SK-N-SH (cell line): ENCODE results near the gene SNX15. TPM values are rescaled to one million over a fixed set of nuclear protein-coding genes. Genes with fewer than 3 reads are reported as not detected.

Source experiments
- CTCF ChIA-PET: fragments of 300-600, 350-600 bp; formaldehyde crosslinking; extraction: SDS; loops from one replicate; lab custom pipeline; 2021; lab: Yijun Ruan, JAX
- POLR2A ChIA-PET: fragments of 350-600 bp; sonication (Branson Sonifier 250); formaldehyde crosslinking; extraction: SDS; loops from one replicate; lab custom pipeline; 2020; ENCODE audit warnings: antibody characterized with exemption, inconsistent platforms; lab: Yijun Ruan, JAX
- DNase-seq: peaks from one replicate; pipeline ENCODE4 v3.0.0; 2012
- H2AFZ ChIP-seq: fragments of 200-600 bp; sonication (generic); 2 replicates; pipeline ENCODE4 v1.8.1; 2016; ENCODE audit warnings: antibody characterized with exemption, mild to moderate bottlenecking, low read depth
- H3F3A ChIP-seq: fragments of 200-600 bp; sonication (generic); replicated peaks from 2 replicates; pipeline ENCODE3; 2016; ENCODE audit warnings: antibody characterized with exemption, mild to moderate bottlenecking; ENCODE audit not compliant: insufficient read depth
- H3K27ac ChIP-seq, 2 experiments: fragments of 200-500 bp in 1 of 2; fragments of 200-600 bp in 1 of 2; sonication (Bioruptor generic) in 1 of 2; sonication (generic), shearing (Covaris generic) in 1 of 2; 2 replicates each; pipeline versions ENCODE4 v1.5.1 to v1.6.1; 2014 to 2016; ENCODE audit warnings: low read depth in 2 of 2, inconsistent platforms in 1 of 2, low read length in 1 of 2, mild to moderate bottlenecking in 1 of 2, mixed read lengths in 1 of 2
- H3K27me3 ChIP-seq: fragments of 200-600 bp; sonication (generic), shearing (Covaris generic); 2 replicates; pipeline ENCODE4 v1.6.1; 2016; ENCODE audit warnings: mixed run types; ENCODE audit not compliant: insufficient read depth
- H3K36me3 ChIP-seq, 2 experiments: fragments of 200-500 bp in 1 of 2; fragments of 200-600 bp in 1 of 2; sonication (Bioruptor generic) in 1 of 2; sonication (generic) in 1 of 2; replicated peaks in 1 of 2; 2 replicates each; pipeline versions ENCODE3 to v1.5.1; 2014 to 2016; ENCODE audit warnings: low read length in 1 of 2, mild to moderate bottlenecking in 1 of 2; ENCODE audit not compliant: insufficient read depth in 2 of 2, control insufficient read depth in 1 of 2
- H3K4me1 ChIP-seq, 2 experiments: fragments of 200-500 bp in 1 of 2; fragments of 200-600 bp in 1 of 2; sonication (Bioruptor generic) in 1 of 2; sonication (generic), shearing (Covaris generic) in 1 of 2; 2 replicates each; pipeline versions ENCODE4 v1.5.1 to v1.6.1; 2014 to 2016; ENCODE audit warnings: low read depth in 1 of 2, low read length in 1 of 2, mixed run types in 1 of 2; ENCODE audit not compliant: insufficient read depth in 2 of 2, control insufficient read depth in 1 of 2
- H3K4me2 ChIP-seq: fragments of 200-600 bp; sonication (generic), shearing (Covaris generic); 2 replicates; pipeline ENCODE4 v1.6.1; 2017; ENCODE audit warnings: mixed run types
- H3K4me3 ChIP-seq, 2 experiments: fragments of 200-500 bp in 1 of 2; fragments of 200-600 bp in 1 of 2; sonication (Bioruptor generic) in 1 of 2; sonication (generic), shearing (Covaris generic) in 1 of 2; 2 replicates each; pipeline versions ENCODE4 v1.5.1 to v1.8.1; 2014 to 2016; ENCODE audit warnings: low read depth in 2 of 2, inconsistent platforms in 1 of 2, low read length in 1 of 2, mild to moderate bottlenecking in 1 of 2, mixed read lengths in 1 of 2, moderate library complexity in 1 of 2
- H3K79me2 ChIP-seq: fragments of 200-600 bp; sonication (generic); 2 replicates; pipeline ENCODE4 v1.8.1; 2017; ENCODE audit warnings: mild to moderate bottlenecking; ENCODE audit not compliant: insufficient read depth
- H3K9ac ChIP-seq: fragments of 200-600 bp; sonication (generic); 2 replicates; pipeline ENCODE4 v1.6.1; 2017; ENCODE audit warnings: mixed run types
- H3K9me2 ChIP-seq: fragments of 200-600 bp; sonication (generic); 2 replicates; pipeline ENCODE4 v1.6.1; 2017; ENCODE audit warnings: mixed run types
- H3K9me3 ChIP-seq: fragments of 200-600 bp; sonication (generic); 2 replicates; pipeline ENCODE4 v1.6.1; 2017; ENCODE audit warnings: mixed run types, mild to moderate bottlenecking, moderate library complexity
- H4K20me1 ChIP-seq: fragments of 200-600 bp; sonication (generic); 2 replicates; pipeline ENCODE4 v1.6.1; 2017; ENCODE audit warnings: mild to moderate bottlenecking, mixed run types; ENCODE audit not compliant: insufficient read depth
- CHD2 ChIP-seq: fragments of 150-350 bp; IDR thresholded peaks from 2 replicates; pipeline ENCODE4 v1.6.1; 2018; ENCODE audit warnings: low read length; ENCODE audit not compliant: partially characterized antibody
- CTCF ChIP-seq: fragments of 200-600 bp; sonication (generic); IDR thresholded peaks from 2 replicates; pipeline ENCODE4 v1.6.1; 2017; ENCODE audit warnings: antibody characterized with exemption, mild to moderate bottlenecking, moderate library complexity
- ELF1 ChIP-seq: IDR thresholded peaks from 2 replicates; pipeline ENCODE4 v1.4.0; 2012
- FOSL2 ChIP-seq: IDR thresholded peaks from 2 replicates; pipeline ENCODE4 v1.4.0; 2012; ENCODE audit warnings: low read depth, mild to moderate bottlenecking, moderate library complexity, borderline replicate concordance
- FOXJ3 ChIP-seq: sonication (generic); formaldehyde crosslinking; IDR thresholded peaks from 2 replicates; pipeline ENCODE4 v1.5.1; 2020; ENCODE audit warnings: mild to moderate bottlenecking, missing genetic modification reagents
- FOXM1 ChIP-seq: IDR thresholded peaks from 2 replicates; pipeline ENCODE4 v1.4.0; 2012; ENCODE audit warnings: low read depth, mild to moderate bottlenecking
- GATA2 ChIP-seq: sonication (generic); formaldehyde crosslinking; IDR thresholded peaks from 2 replicates; pipeline ENCODE4 v1.5.0; 2020; ENCODE audit warnings: mild to moderate bottlenecking, missing genetic modification reagents
- IRF3 ChIP-seq: fragments of 150-350 bp; IDR thresholded peaks from 2 replicates; pipeline ENCODE4 v1.6.1; 2016; ENCODE audit warnings: mild to moderate bottlenecking, low read depth, low read length
- MAX ChIP-seq: IDR thresholded peaks from 2 replicates; pipeline ENCODE4 v1.4.0; 2012; ENCODE audit warnings: low read depth
- MEF2A ChIP-seq: IDR thresholded peaks from 2 replicates; pipeline ENCODE4 v1.4.0; 2012; ENCODE audit warnings: low read depth, borderline replicate concordance
- MXI1 ChIP-seq: IDR thresholded peaks from 2 replicates; pipeline ENCODE4 v1.6.1; 2012; ENCODE audit warnings: mild to moderate bottlenecking, low read depth, low read length, improper control_type of control experiment
- NFIC ChIP-seq: IDR thresholded peaks from 2 replicates; pipeline ENCODE4 v1.4.0; 2012; ENCODE audit warnings: borderline replicate concordance
- PBX3 ChIP-seq: IDR thresholded peaks from 2 replicates; pipeline ENCODE4; 2012
- POLR2AphosphoS5 ChIP-seq: IDR thresholded peaks from 2 replicates; pipeline ENCODE4 v1.6.1; 2012; ENCODE audit warnings: low read depth, low read length
- RAD21 ChIP-seq: IDR thresholded peaks from 2 replicates; pipeline ENCODE4 v1.6.1; 2012; ENCODE audit warnings: mild to moderate bottlenecking, low read length
- REST ChIP-seq: IDR thresholded peaks from 2 replicates; pipeline ENCODE4 v1.6.1; 2012; ENCODE audit warnings: mild to moderate bottlenecking, low read depth, low read length, moderate library complexity
- RFX5 ChIP-seq: IDR thresholded peaks from 2 replicates; pipeline ENCODE4 v1.6.1; 2012; ENCODE audit warnings: mild to moderate bottlenecking, improper control_type of control experiment, low read length
- SMC3 ChIP-seq: IDR thresholded peaks from 2 replicates; pipeline ENCODE4 v1.6.1; 2012; ENCODE audit warnings: low read depth, low read length, improper control_type of control experiment
- TEAD4 ChIP-seq: IDR thresholded peaks from 2 replicates; pipeline ENCODE4 v1.4.0; 2012; ENCODE audit warnings: mild to moderate bottlenecking, borderline replicate concordance; ENCODE audit not compliant: insufficient read depth
- USF2 ChIP-seq: fragments of 150-350 bp; IDR thresholded peaks from 2 replicates; pipeline ENCODE4 v1.6.1; 2017; ENCODE audit warnings: antibody characterized with exemption, low read length, low read depth, borderline replicate concordance
- ZBTB33 ChIP-seq: IDR thresholded peaks from 2 replicates; pipeline ENCODE4 v1.4.0; 2012; ENCODE audit warnings: low read depth, borderline replicate concordance
- WGBS: methylation state at CpG from one replicate; pipeline ENCODE4 v1.1.6; 2017; ENCODE audit warnings: low lambda C conversion rate; 5-methylcytosine and 5-hydroxymethylcytosine counted together
- polyA plus RNA-seq, 3 experiments: library from polyadenylated mRNA; depleted of rRNA; stranded (reverse); fragments of >200 nt; gene quantifications; 2 replicates each; pipeline ENCODE4 v1.2.3, GENCODE V29; 2012

The SNX15 gene
- polyA plus RNA-seq, 1 of the 3 experiments (the other 2 are of a cell fraction) = 17.2 TPM

- Histone ChIP-seq H3F3A (peaks cover 12% of the 10 kb centered on the region), H2AFZ (peak within 1 kb of the TSS; percentile 86), H3K36me3 (peaks cover 8 to 26% of the 10 kb centered on the region in 2 experiments), H4K20me1 (no peaks in the 10 kb centered on the region), H3K27me3 (no peaks in the 10 kb centered on the region), H3K79me2 (peaks cover 30% of the 10 kb centered on the region), H3K9ac (peak within 1 kb of the TSS; percentile 70; the same call in 1 of the 2 replicates), H3K27ac (peak within 1 kb of the TSS; percentile 80 to 91), H3K4me3 (peak within 1 kb of the TSS; percentile 76 to 81), H3K9me3 (no peaks in the 10 kb centered on the region), H3K4me2 (peak within 1 kb of the TSS; percentile 93), H3K9me2 (no peaks in the 10 kb centered on the region), H3K4me1 (peaks cover 5 to 7% of the 10 kb centered on the region in 2 experiments; a peak in 2 of 4 replicates)
- ChIA-PET CTCF (interaction anchor here (0.7 to 3.2 kb wide), 7 partner anchors 8 to 71 kb away, joined by 3 to 35 read pairs (median 5); partner anchors contain the start of genes ARL2, SNX15 and TM7SF2), POLR2A (interaction anchor here (0.6 to 1.3 kb wide), 3 partner anchors 14 to 629 kb away, joined by 3 to 5 read pairs (median 3); partner anchors contain the start of gene SNX15)
- 2% methylated on average over 46 of the region's 91 CpGs for WGBS
- DNase-seq = peak; percentile 96
- TF ChIP-seq CTCF (no peak), ZBTB33 (no peak), GATA2 (CRISPR knock-in tag) (no peak), PBX3 (peak; percentile 8; the same call in 1 of the 2 replicates), FOXM1 (no peak), MXI1 (no peak), RFX5 (no peak), ELF1 (no peak), TEAD4 (no peak), USF2 (no peak), MEF2A (no peak), FOSL2 (no peak), RAD21 (no peak), POLR2AphosphoS5 (peak; percentile 68), SMC3 (no peak), MAX (peak; percentile 90), FOXJ3 (no peak), IRF3 (no peak), CHD2 (peak; percentile 12), REST (no peak), NFIC (no peak)
Measured at GRCh38 chr11:65040847-65041622, 13.8 kb downstream of the SNX15 start, which contains the start of gene SAC3D1. Gene SAC3D1 (plus strand): TSS chr11:65041210. CDS start chr11:65041293, 83 bp downstream.
